Activated CD4-positive, alpha-beta T cell treated with anti-CD3 and anti-CD28 coated beads for 4 hours (primary cell): ENCODE measurements around the gene CRABP2.
A peak's percentile ranks its signal among the peaks of the same experiment; 100 is the strongest.

ENCODE experiments used
- DNase-seq, 2 donors: peaks; one replicate each; pipeline ENCODE4 v3.0.0-alpha.2; 2020

CRABP2 gene

GRCh38 chr1:156741481-156741983 lies 36.1 kb upstream of the CRABP2 start:
- DNase-seq: no peak

DNA sequence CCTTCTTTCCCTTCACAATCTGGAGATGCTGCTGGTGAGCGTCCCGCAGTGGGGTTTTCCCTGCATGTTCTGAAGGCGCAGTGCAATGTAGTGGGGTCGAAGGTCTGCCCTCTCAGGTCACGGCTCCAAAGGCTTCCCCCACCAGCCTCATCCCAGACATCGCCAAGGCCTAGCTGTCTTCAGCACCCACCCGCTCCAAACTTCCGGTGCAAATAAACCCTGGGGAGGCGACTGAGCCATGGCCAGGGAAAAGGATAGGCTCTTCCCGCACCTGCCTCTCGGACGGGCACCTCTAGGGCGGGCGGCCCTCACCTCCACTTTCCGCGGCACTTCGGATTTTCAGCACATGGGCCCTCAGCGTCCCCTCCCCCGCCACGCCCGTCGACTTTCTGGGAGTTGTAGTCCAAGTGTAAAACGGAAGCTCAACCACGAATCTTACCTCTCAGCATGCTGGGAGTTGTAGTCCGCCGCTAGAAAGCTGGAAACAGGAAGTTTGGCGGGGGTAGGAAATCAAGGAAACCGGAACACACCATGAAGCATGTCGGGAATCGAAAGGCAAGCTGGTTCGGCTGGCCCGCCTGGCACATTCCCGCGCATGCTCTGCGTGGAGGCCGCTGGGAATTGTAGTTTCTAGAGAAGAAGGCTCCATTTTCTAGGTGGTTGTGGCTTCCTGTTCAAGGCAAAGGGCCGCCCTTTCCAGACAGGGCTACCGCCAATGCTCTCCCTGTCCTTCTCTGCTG lies 35.5 kb upstream of the CRABP2 start, which contains the start of gene MRPL24:
Gene MRPL24 (minus strand): TSS at position 348 of the 740 bp plus-strand sequence. CDS start 2,384 bp downstream, outside the sequence.
- peak; percentile 94 to 96 for DNase-seq

DNA sequence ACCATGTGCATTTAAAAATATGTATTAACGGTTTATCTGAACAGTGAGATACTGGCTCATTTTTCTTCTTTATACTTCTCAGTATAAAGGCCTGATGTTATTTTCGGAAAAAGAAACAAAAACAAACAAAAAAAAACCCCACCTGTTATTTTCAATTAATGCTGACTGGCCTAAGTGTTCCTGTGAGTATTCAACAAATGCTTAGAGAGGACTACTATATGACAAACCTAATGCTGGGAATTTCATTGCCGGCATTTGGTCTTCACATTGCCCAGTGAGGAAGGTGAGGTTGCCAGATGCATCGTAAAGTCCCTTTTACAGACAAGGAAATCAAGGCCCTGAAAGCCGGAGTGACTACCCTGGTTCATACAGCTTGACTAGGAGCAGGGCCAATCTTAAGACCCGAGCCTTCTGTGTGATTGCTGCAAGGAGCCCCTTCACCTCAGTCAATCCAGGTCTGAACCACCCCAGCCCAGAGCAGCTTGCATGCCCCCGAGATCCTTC lies 34.9 kb upstream of the CRABP2 start:
- peak in 1 of 2 donors; percentile 30 for DNase-seq

- no peak for DNase-seq
Measured at GRCh38 chr1:156738916-156739315, 33.5 kb upstream of the CRABP2 start.

DNA sequence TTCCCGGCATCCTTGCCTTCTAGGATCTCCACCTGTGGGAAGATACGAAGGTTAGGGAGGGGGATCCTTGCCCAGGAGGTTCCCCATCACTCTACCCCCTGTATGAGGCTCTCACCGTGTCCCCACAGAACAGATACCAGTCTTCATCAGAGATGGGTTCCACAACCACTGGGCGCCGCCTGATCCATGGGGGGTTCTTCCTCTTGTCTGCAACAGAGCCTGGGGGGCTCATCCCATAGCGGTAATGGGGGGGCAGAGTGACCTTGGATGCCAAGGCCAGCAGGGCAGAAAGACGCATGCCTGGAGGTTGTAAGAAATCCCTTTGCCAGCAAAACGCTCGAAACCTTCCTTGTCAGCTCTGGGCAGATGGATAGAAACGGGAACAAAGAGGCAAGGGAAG lies 33.0 kb upstream of the CRABP2 start:
- no peak for DNase-seq

GRCh38 chr1:156733989-156734584 lies 28.7 kb upstream of the CRABP2 start:
- DNase-seq: no peak

DNA sequence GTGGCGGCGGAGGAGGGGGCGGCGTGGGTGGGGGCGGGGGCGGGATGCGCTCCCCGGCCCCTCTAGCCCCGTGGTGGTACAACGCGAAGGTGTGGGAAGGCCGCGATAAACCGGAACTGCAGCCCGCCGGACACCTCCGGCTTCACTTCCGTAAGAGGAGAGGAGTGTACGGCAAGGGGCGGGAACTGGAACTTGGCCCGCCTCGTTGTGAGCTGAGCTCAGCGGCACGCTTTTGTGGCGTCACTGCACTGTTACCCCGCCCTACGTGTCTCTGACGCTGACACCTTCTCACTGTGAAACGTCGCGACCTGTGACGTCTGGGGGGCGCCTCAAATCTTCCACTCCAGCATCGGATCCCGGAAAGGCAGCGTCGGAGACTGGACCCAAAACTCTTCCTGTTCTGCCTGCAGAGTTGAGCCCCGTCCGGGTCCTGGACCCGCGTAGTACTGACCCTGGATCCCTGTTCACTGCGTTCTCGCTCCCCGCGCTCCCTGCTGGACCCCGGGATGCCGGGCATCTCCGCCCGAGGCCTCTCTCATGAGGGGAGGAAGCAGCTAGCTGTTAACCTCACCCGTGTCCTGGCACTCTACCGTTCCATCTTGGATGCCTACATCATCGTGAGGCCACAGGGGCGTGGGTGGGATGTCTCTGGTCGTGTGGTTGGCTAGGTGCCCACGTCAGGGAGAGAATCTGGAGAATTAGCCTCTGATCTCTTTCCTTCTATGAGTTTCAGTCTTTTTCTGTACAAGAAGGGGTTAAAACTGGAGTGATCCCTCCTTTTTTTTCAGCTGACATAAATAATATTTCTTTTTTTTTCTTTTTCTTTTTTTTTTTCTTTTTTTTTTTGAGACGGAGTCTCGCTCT lies 23.4 kb upstream of the CRABP2 start, which contains the start of gene ISG20L2:
Gene ISG20L2 (minus strand): TSS at position 168 of the 864 bp plus-strand sequence. CDS start 1,114 bp downstream, outside the sequence.
- peak; percentile 91 to 95 for DNase-seq

DNA sequence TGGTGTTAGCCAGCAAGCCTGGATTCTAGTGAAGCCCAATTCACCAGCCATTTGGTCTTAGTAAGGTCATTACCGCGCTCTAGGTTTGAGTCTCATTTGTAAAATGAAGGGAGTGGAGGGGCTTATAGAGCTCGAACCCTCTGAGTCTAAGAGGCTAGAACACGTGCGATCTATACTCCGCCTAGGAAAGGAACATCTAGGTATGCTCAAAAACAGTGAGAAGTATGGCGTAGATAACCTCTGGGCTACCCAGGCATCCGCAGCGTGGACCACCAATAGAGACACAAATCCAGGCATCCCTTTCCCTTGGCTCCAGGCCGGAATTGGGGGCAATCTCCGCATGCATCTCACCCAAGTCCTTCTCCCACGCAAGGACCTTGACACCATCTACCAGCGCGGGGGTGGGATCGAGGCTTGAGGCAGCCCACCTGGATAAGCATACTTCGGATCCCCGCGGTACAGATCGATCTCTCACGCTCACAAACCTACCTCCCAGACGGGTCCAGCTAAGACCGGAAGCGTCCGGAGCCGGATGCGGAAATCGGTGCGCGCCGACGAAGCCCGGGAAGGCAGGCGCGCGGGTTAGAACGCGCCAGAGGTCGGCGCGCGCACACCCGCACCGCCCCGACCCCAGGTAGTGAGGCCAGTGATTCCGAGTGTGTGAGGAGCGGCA lies 22.7 kb upstream of the CRABP2 start, which contains the start of gene METTL25B:
Gene METTL25B (plus strand): TSS at position 544 of the 673 bp plus-strand sequence. CDS start 636 bp downstream, outside the sequence.
- peak in 1 of 2 donors; percentile 56 for DNase-seq

DNA sequence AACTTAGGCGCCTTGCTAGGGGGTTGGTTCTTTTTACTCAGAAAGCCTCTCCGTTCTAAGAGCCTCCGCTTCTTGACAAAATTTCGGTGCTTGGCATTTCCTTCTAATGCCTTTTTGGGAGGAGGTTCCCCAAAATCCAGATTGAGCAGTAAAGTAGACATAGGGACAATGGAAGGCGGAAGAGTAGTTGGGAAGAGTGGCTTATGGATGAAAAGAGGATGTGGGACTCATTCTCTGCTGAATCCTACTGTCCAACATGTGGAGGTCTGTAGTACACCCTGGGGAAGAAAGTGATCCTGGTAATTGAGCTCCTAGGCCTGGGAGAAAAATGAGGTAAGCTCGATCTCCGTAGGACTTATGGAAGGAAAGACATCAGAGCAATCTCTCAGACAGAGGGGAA lies 22.1 kb upstream of the CRABP2 start:
- no peak for DNase-seq

DNA sequence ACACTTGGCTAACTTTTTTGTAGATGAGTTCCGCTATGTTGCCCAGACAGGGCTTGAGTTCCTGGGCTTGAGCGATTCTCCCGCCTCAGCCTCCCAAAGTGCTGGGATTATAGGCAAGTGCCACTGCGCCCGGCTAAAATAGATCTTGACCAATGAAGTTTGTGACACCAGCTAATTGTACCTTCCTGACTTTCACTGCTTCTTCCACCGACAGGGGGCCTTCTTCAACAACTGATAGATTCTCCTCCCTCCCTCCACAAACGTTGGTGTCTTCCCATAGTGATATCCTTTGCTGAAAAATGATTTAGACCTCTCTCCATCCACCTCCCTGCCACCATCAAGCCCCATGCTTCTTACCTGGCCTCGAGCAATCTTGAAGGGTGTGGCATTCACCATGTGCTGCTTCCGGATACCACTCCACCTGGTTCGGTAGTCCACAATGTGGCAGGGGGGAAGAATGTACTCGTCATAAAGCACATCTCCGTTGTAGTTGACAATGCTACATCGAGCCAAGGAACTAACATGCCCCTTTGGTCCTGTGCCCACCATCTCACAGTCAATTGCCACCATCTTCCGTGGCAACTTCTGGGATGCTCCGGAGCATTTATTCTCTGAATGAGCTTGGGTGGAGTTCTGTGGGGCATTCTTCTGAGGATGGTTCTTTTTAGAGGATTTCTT lies 21.3 kb upstream of the CRABP2 start:
- peak; percentile 50 to 59 for DNase-seq

DNA sequence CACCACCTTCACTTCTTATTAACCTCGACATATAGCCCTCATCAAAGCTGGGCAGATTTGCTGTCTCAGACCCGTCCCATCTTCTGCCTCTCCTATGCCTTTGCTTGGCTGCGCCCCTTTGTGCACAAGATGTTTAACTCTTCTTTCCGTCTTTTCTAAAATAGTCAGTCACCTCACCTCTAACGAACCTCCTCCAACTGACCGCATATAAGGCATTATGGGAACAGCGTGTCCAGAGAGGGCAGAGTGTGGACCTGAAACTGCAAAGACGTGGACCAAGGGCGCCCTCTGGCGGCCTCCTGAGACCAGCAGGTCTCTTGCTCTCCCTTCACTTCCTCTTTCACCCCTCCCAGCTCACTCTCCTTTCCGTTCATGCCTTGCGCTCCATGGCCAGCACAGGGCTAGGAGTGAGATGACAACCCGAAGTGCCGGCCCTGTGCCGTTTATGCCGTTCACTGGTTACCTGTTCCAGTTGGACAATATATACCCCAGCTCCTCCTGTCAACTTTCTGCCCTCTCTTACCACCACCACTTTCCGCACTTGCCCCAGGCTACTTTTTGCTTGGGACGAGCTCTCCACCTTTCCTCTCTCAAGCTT lies 20.4 kb upstream of the CRABP2 start:
- peak; percentile 73 to 75 for DNase-seq

GRCh38 chr1:156721535-156721934 lies 16.2 kb upstream of the CRABP2 start:
- DNase-seq: no peak

DNA sequence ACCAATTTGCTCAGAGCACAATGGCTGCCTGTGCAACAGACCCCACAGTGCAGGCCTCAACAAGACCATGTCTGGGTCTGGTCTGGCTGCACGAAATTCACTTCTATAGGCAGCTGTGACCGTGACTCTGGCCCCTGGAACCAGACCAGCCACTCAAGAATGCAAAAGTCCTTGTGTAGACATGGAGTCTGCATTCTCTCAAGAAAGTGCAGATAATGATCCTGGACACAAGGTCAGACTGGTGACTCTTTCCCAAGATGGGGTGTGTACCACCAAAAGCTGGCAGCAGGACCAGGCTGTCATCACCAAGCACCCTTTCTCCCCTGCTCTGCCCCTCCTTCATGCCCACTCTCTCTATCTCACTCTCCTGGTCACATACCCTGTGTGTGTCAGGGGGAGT lies 15.7 kb upstream of the CRABP2 start:
- no peak for DNase-seq

- DNase-seq: no peak
Measured at GRCh38 chr1:156717351-156717750, 12.0 kb upstream of the CRABP2 start.

DNA sequence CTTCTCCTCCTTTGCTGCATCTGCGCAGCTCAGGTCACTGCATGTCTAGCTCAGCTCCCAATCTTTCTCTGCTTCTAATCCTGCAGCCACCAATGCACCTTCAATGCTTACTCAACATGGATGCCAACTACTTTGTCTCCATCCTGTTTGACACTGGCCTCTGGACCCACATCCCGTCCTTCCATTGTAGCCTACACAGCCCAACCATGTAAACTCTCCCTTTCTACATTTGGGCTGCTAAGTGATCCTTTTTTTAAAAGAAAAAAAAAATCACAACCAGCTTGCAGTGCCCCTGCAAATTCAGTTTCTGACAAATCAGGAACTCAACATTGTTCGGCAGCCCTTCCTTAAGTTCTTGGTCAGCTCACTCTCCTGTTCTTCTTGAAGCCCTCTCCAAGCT lies 9.4 kb upstream of the CRABP2 start:
- DNase-seq: no peak

DNA sequence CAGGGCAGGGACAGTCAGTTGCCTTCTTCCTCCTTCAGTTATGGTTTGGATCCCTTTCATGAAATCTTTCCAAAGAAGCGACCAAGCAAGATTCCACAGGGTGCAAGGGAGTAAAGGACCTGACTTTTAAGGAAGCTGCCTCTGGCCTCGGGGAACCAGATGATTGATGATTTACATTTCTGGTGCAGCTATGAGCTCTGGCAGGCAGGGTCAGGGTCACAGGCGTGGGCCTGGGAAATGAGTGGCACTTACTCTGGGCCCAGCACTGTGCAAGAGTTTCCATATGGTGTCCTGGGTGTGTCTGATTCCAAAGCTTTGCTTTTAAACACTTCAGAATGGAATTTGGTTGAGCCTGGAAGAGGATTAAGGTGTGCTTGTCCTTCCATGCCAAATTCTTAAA lies 7.2 kb upstream of the CRABP2 start:
- no peak for DNase-seq

- no peak for DNase-seq
Measured at GRCh38 chr1:156711011-156711817, 5.8 kb upstream of the CRABP2 start.

DNA sequence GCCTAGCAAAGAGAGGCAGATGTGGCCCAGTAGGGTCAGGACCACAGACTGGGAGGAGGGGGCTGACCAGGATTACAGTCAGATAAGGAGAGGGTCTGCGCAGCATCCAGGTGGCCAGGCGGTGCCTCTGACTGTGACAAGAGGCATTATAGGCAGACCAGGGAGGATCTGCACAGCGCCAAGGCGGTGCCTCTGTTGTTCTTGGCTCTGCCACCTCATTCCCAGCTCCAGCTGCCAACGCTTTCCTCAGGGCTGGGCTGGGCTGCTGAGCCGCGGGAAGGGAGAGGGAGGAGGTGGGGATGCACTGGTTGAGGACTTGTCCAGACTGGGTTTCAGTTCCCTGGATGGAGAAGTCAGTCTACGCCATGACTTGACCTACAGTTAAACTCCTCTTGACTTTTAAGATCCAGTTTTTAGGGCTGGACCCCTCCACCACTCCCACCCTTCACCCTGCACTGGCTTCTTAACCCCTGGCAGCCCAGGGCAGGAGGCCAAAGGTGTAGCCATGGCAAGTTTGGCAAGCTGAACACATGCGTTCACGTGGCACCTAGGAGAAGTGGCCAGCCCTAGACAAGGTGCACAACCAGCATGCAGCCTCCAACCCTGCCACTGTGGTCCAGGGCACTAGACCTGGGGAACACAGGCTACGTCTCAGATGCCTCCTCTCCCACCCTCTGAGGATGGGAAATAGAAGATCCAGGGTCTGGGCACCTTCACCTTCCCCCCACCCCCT lies 4.5 kb upstream of the CRABP2 start:
- DNase-seq: no peak

GRCh38 chr1:156709031-156709430 lies 3.6 kb upstream of the CRABP2 start:
- DNase-seq: no peak
